Stomach (tissue), 9 donors: Measurements from ENCODE around the gene KLHL29. TPM values are rescaled to one million over a fixed set of nuclear protein-coding genes. Genes with fewer than 3 reads are reported as not detected.
A peak's percentile ranks its signal among the peaks of the same experiment; 100 is the strongest.

ENCODE experiments used
- DNase-seq, 2 donors: peaks; one replicate each; pipeline versions ENCODE4 v3.0.0 to v3.0.0-alpha.2; 2013 to 2019
- H3K27ac ChIP-seq, 5 donors: fragments of 200-600 bp in 4 of 5; sonication (generic) in 4 of 5; one replicate each; pipeline ENCODE4 v1.5.1; 2013 to 2019; ENCODE audit warnings: mild to moderate bottlenecking in 1 of 5, moderate library complexity in 1 of 5
- H3K27me3 ChIP-seq, 3 donors: fragments of 200-600 bp; sonication (generic); one replicate each; pipeline ENCODE4 v1.5.1; 2017 to 2019; ENCODE audit warnings: mixed run types in 1 of 3
- H3K36me3 ChIP-seq, 4 donors: fragments of 200-600 bp; sonication (generic); 1 replicate in 3 of 4; 2 replicates in 1 of 4; pipeline ENCODE4 v1.5.1; 2016 to 2019
- H3K4me1 ChIP-seq, 4 donors: fragments of 200-600 bp; sonication (generic); one replicate each; pipeline ENCODE4 v1.5.1; 2016 to 2019
- H3K4me3 ChIP-seq, 4 donors: fragments of 200-600 bp; sonication (generic) in 3 of 4; one replicate each; pipeline ENCODE4 v1.5.1; 2016 to 2019; ENCODE audit warnings: mild to moderate bottlenecking in 1 of 4
- H3K9me3 ChIP-seq, 4 donors: fragments of 200-600 bp; sonication (generic); one replicate each; pipeline ENCODE4 v1.5.1; 2016 to 2019
- CTCF ChIP-seq, 7 experiments: fragments of 450-650 bp in 4 of 7; fragments of 200-600 bp in 3 of 7; sonication (generic) in 3 of 7; IDR thresholded peaks; one replicate each; pipeline ENCODE4 v1.5.1; 2016 to 2019; ENCODE audit warnings: antibody characterized with exemption in 7 of 7, control low read depth in 2 of 7, mild to moderate bottlenecking in 1 of 7
- EP300 ChIP-seq: sonication (generic); formaldehyde crosslinking; IDR thresholded peaks from one replicate; pipeline ENCODE4 v1.6.1; 2017; ENCODE audit warnings: antibody characterized with exemption
- POLR2A ChIP-seq, 4 donors: fragments of 450-650 bp; IDR thresholded peaks; one replicate each; pipeline ENCODE4 v1.6.1; 2016; ENCODE audit warnings: antibody characterized with exemption in 4 of 4, control low read depth in 2 of 4, mild to moderate bottlenecking in 1 of 4, moderate library complexity in 1 of 4
- POLR2AphosphoS5 ChIP-seq, 3 donors: sonication (generic); formaldehyde crosslinking; IDR thresholded peaks; one replicate each; pipeline ENCODE4 v1.6.1; 2016; ENCODE audit warnings: antibody characterized with exemption in 3 of 3
- WGBS, 5 donors: extraction: QIAGEN DNeasy Blood & Tissue Kit in 3 of 5; methylation state at CpG; one replicate each; pipeline versions ENCODE4 v1.1.5 to v1.1.7; 2013 to 2018; 5-methylcytosine and 5-hydroxymethylcytosine counted together
- intact Hi-C: fragments of 100-400 bp; cut with DNase I; formaldehyde crosslinking; loops from one replicate; pipeline ENCODE4 v1.15.1; 2023; ENCODE audit warnings: low total_unique reads
- polyA plus RNA-seq, 3 donors: library from polyadenylated mRNA; stranded (reverse); fragments of 200-250 nt; gene quantifications; one replicate each; pipeline ENCODE4 v1.2.3, GENCODE V29; 2013
- total RNA-seq, 5 donors: library from RNA; depleted of rRNA; stranded (reverse); fragments of >200 nt; gene quantifications; one replicate each; pipeline versions ENCODE4 v1.1.0 to v1.2.3, GENCODE V29; 2014 to 2016
- donor health status: healthy with polysubstance abuse.
- donor health status: Bipolar disorder and iron deficiency.
- donor health status: healthy.

The KLHL29 gene
- total and polyA plus RNA-seq, 8 donors: under 0.01 to 6.6 (median 1.3) TPM

- DNase-seq: no peak
- TF ChIP-seq POLR2A (IDR thresholded peaks at IDR 0.05): no peak
- no peak for TF ChIP-seq EP300
- TF ChIP-seq POLR2AphosphoS5 (IDR thresholded peaks at IDR 0.05): no peak
- no peak for TF ChIP-seq CTCF (IDR thresholded peaks at IDR 0.05)
- intact Hi-C loops: no loop called here
- H3K4me3 ChIP-seq: no peak overlapping the region
- no peaks in the 10 kb centered on the region for H3K9me3 ChIP-seq
- peaks cover 0 to 19% (median 11%) of the 10 kb centered on the region in 4 donors for H3K4me1 ChIP-seq
- WGBS, 5 donors: 88 to 90% (median 88%) methylated on average over 6 of the region's 6 CpGs
- no peak overlapping the region for H3K27ac ChIP-seq
- peaks cover 0 to 28% (median 9%) of the 10 kb centered on the region in 3 donors for H3K27me3 ChIP-seq
- H3K36me3 ChIP-seq: no peaks in the 10 kb centered on the region
These were observed 30.4 kb upstream of the KLHL29 start for GRCh38 chr2:23354554-23354953.

- no peaks in the 10 kb centered on the region for H3K36me3 ChIP-seq
- H3K27me3 ChIP-seq: peaks cover 0 to 28% (median 9%) of the 10 kb centered on the region in 3 donors
- WGBS, 5 donors: 62 to 74% (median 67%) methylated on average over 4 of the region's 4 CpGs
- no peak for TF ChIP-seq POLR2AphosphoS5 (IDR thresholded peaks at IDR 0.05)
- no peak for TF ChIP-seq POLR2A (IDR thresholded peaks at IDR 0.05)
- no peak for TF ChIP-seq EP300
- no peak for TF ChIP-seq CTCF (IDR thresholded peaks at IDR 0.05)
- H3K27ac ChIP-seq: no peak overlapping the region
- no peak for DNase-seq
- intact Hi-C loops: no loop called here
- H3K4me1 ChIP-seq: peaks cover 0 to 20% (median 11%) of the 10 kb centered on the region in 4 donors
- no peak overlapping the region for H3K4me3 ChIP-seq
- H3K9me3 ChIP-seq: no peaks in the 10 kb centered on the region
These were observed 30.0 kb upstream of the KLHL29 start for GRCh38 chr2:23355001-23355400.

GRCh38 chr2:23356711-23357110 lies 28.3 kb upstream of the KLHL29 start:
- TF ChIP-seq POLR2A (IDR thresholded peaks at IDR 0.05) (no peak), EP300 (no peak), CTCF (IDR thresholded peaks at IDR 0.05) (no peak), POLR2AphosphoS5 (IDR thresholded peaks at IDR 0.05) (no peak)
- DNase-seq: no peak
- no peak overlapping the region for H3K4me3 ChIP-seq
- H3K9me3 ChIP-seq: no peaks in the 10 kb centered on the region
- 95 to 98% (median 96%) methylated on average over 9 of the region's 9 CpGs for WGBS, 5 donors
- H3K27ac ChIP-seq: no peak overlapping the region
- no peaks in the 10 kb centered on the region for H3K36me3 ChIP-seq
- intact Hi-C loops: no loop called here
- H3K4me1 ChIP-seq: peaks cover 0 to 11% (median 6%) of the 10 kb centered on the region in 4 donors
- H3K27me3 ChIP-seq: peaks cover 0 to 21% (median 7%) of the 10 kb centered on the region in 3 donors

GRCh38 chr2:23359631-23360567 lies 25.1 kb upstream of the KLHL29 start:
- WGBS, 5 donors: 49 to 69% (median 56%) methylated on average over 18 to 19 of the region's 19 CpGs
- peak; percentile 20 to 50 for DNase-seq

More at GRCh38 chr2:23359631-23360567, 25.1 kb upstream of the KLHL29 start:
- no peak overlapping the region for H3K4me3 ChIP-seq
- H3K4me1 ChIP-seq: peaks cover 0 to 5% (median 2%) of the 10 kb centered on the region in 4 donors
- no peaks in the 10 kb centered on the region for H3K9me3 ChIP-seq
- H3K36me3 ChIP-seq: no peaks in the 10 kb centered on the region
- H3K27ac ChIP-seq: no peak overlapping the region
- H3K27me3 ChIP-seq: peaks cover 0 to 14% (median 0%) of the 10 kb centered on the region in 3 donors
- intact Hi-C loops: no loop called here
- no peak for TF ChIP-seq EP300
- no peak for TF ChIP-seq POLR2A (IDR thresholded peaks at IDR 0.05)
- no peak for TF ChIP-seq CTCF (IDR thresholded peaks at IDR 0.05)
- peak in 1 of 3 donors; percentile 42 for TF ChIP-seq POLR2AphosphoS5 (IDR thresholded peaks at IDR 0.05)
